HG03097 (cell line): Measurements from ENCODE around the gene COL27A1.

Experiments
- ATAC-seq: cut with Tn5 transposase; IDR thresholded peaks from one replicate; pipeline ENCODE4 v1.9.1; 2021; ENCODE audit not compliant: unreplicated experiment, low FRiP score

The COL27A1 gene

GRCh38 chr9:114299286-114300152, 144.2 kb downstream of the COL27A1 start:
- ATAC-seq: no peak

- ATAC-seq: no peak
These were observed 145.0 kb downstream of the COL27A1 start for GRCh38 chr9:114300153-114300845.

- ATAC-seq: no peak
These were observed 145.8 kb downstream of the COL27A1 start for GRCh38 chr9:114300846-114301797.

- ATAC-seq: no peak
These were observed 146.6 kb downstream of the COL27A1 start for GRCh38 chr9:114301798-114302565.

GRCh38 chr9:114302727-114303126, 147.4 kb downstream of the COL27A1 start:
- ATAC-seq: no peak

- ATAC-seq: no peak
These were observed 148.2 kb downstream of the COL27A1 start for GRCh38 chr9:114303571-114303970.

GRCh38 chr9:114303977-114304376, 148.6 kb downstream of the COL27A1 start:
- no peak for ATAC-seq

GRCh38 chr9:114304416-114305188, 149.3 kb downstream of the COL27A1 start:
- no peak for ATAC-seq

GRCh38 chr9:114307899-114308267, 152.5 kb downstream of the COL27A1 start:
- ATAC-seq: no peak

GRCh38 chr9:114308361-114308950, 153.1 kb downstream of the COL27A1 start:
- no peak for ATAC-seq

- no peak for ATAC-seq
These were observed 153.8 kb downstream of the COL27A1 start for GRCh38 chr9:114309096-114309495.

- ATAC-seq: no peak
These were observed 155.4 kb downstream of the COL27A1 start for GRCh38 chr9:114310471-114311450.

- no peak for ATAC-seq
These were observed 156.5 kb downstream of the COL27A1 start for GRCh38 chr9:114311571-114312512.

GRCh38 chr9:114312513-114312875, 157.2 kb downstream of the COL27A1 start:
- no peak for ATAC-seq

GRCh38 chr9:114313186-114313585, 157.8 kb downstream of the COL27A1 start:
- ATAC-seq: no peak

- no peak for ATAC-seq
These were observed 159.0 kb downstream of the COL27A1 start for GRCh38 chr9:114314256-114314867.
